CD14-positive monocyte (primary cell): ENCODE measurements around the gene RNF44. TPM values are rescaled to one million over a fixed set of nuclear protein-coding genes. Genes with fewer than 3 reads are reported as not detected.

Experiments
- DNase-seq, 3 donors: peaks; one replicate each; pipeline ENCODE4 v3.0.0-alpha.2; 2011 to 2022
- H2AFZ ChIP-seq: 2 replicates; pipeline ENCODE4 v1.6.0; 2012; ENCODE audit warnings: mild to moderate bottlenecking, low read depth, low read length, inconsistent platforms; ENCODE audit not compliant: insufficient read depth, poor library complexity, severe bottlenecking
- H3K27ac ChIP-seq, 2 donors: 1 replicate in 1 of 2; 2 replicates in 1 of 2; pipeline ENCODE4 v1.5.1; 2012 to 2013; ENCODE audit warnings: low read length in 2 of 2, control low read depth in 1 of 2, inconsistent platforms in 1 of 2, low read depth in 1 of 2, mild to moderate bottlenecking in 1 of 2
- H3K27me3 ChIP-seq, 2 donors: one replicate each; pipeline versions ENCODE4 v1.6.0 to v1.6.1; 2011 to 2013; ENCODE audit warnings: low read length in 2 of 2; ENCODE audit not compliant: control insufficient read depth in 2 of 2, insufficient read depth in 2 of 2
- H3K36me3 ChIP-seq, 2 donors: replicated peaks in 1 of 2; 1 replicate in 1 of 2; 2 replicates in 1 of 2; pipeline versions ENCODE4 v1.5.1 to v1.6.1; 2012 to 2013; ENCODE audit warnings: low read length in 2 of 2, control low read depth in 1 of 2, inconsistent platforms in 1 of 2, mild to moderate bottlenecking in 1 of 2; ENCODE audit not compliant: insufficient read depth in 2 of 2, control insufficient read depth in 1 of 2
- H3K4me1 ChIP-seq, 2 donors: 1 replicate in 1 of 2; 2 replicates in 1 of 2; pipeline versions ENCODE4 v1.5.1 to v1.6.1; 2012 to 2013; ENCODE audit warnings: low read length in 2 of 2, control low read depth in 1 of 2, inconsistent platforms in 1 of 2, mild to moderate bottlenecking in 1 of 2, moderate library complexity in 1 of 2; ENCODE audit not compliant: insufficient read depth in 2 of 2, control insufficient read depth in 1 of 2
- H3K4me2 ChIP-seq: replicated peaks from 2 replicates; pipeline ENCODE3; 2012; ENCODE audit warnings: low read length, moderate library complexity, mild to moderate bottlenecking; ENCODE audit not compliant: poor library complexity, severe bottlenecking; ENCODE audit errors: extremely low read depth
- H3K4me3 ChIP-seq, 3 experiments: fragments of 200-600 bp in 1 of 3; sonication (generic) in 1 of 3; replicated peaks in 1 of 3; 1 replicate in 2 of 3; 2 replicates in 1 of 3; pipeline ENCODE4 v1.5.1; 2011 to 2013; ENCODE audit warnings: low read length in 3 of 3, mild to moderate bottlenecking in 3 of 3, control low read depth in 2 of 3, low read depth in 2 of 3, inconsistent platforms in 1 of 3, moderate library complexity in 1 of 3
- H3K79me2 ChIP-seq: 2 replicates; pipeline ENCODE4 v1.6.0; 2012; ENCODE audit warnings: mild to moderate bottlenecking, control low read depth, inconsistent platforms, low read length, moderate library complexity; ENCODE audit not compliant: insufficient read depth
- H3K9ac ChIP-seq: 2 replicates; pipeline ENCODE4 v1.6.0; 2017; ENCODE audit warnings: low read length, mild to moderate bottlenecking; ENCODE audit not compliant: insufficient read depth, poor library complexity, severe bottlenecking
- H3K9me3 ChIP-seq, 2 donors: replicated peaks in 1 of 2; 1 replicate in 1 of 2; 2 replicates in 1 of 2; pipeline versions ENCODE4 v1.5.1 to v1.6.1; 2012 to 2013; ENCODE audit warnings: low read length in 2 of 2, control low read depth in 1 of 2; ENCODE audit not compliant: control insufficient read depth in 1 of 2, insufficient read depth in 1 of 2
- H4K20me1 ChIP-seq: 2 replicates; pipeline ENCODE4 v1.6.0; 2012; ENCODE audit warnings: mild to moderate bottlenecking, low read length, control low read depth, moderate library complexity; ENCODE audit not compliant: insufficient read depth
- H3K27ac Mint-ChIP-seq, 7 donors: one replicate each; pipeline ENCODE4 v1.8.0; 2020; ENCODE audit warnings: mild to moderate bottlenecking in 7 of 7, mixed read lengths in 7 of 7, moderate library complexity in 6 of 7, inconsistent platforms in 2 of 7
- H3K27me3 Mint-ChIP-seq, 3 donors: one replicate each; pipeline ENCODE4 v1.8.0; 2021 to 2022; ENCODE audit warnings: low read depth in 3 of 3, mild to moderate bottlenecking in 3 of 3, mixed read lengths in 3 of 3, moderate library complexity in 3 of 3, inconsistent platforms in 1 of 3
- H3K36me3 Mint-ChIP-seq, 2 donors: one replicate each; pipeline ENCODE4 v1.8.0; 2020; ENCODE audit warnings: mixed read lengths in 2 of 2, inconsistent platforms in 1 of 2, mild to moderate bottlenecking in 1 of 2
- H3K4me1 Mint-ChIP-seq: one replicate; pipeline ENCODE4 v1.8.0; 2020; ENCODE audit warnings: mild to moderate bottlenecking, mixed read lengths
- H3K4me3 Mint-ChIP-seq, 2 donors: one replicate each; pipeline ENCODE4 v1.8.0; 2020; ENCODE audit warnings: mild to moderate bottlenecking in 2 of 2, mixed read lengths in 2 of 2, moderate library complexity in 1 of 2
- H3K9me3 Mint-ChIP-seq, 7 donors: one replicate each; pipeline ENCODE4 v1.8.0; 2020 to 2022; ENCODE audit warnings: mixed read lengths in 7 of 7, mild to moderate bottlenecking in 6 of 7, moderate library complexity in 6 of 7, inconsistent platforms in 2 of 7
- CTCF ChIP-seq: fragments of 200-600 bp; IDR thresholded peaks from one replicate; pipeline ENCODE4 v1.8.0; 2022; ENCODE audit warnings: antibody characterized with exemption, mild to moderate bottlenecking
- WGBS: methylation state at CpG from one replicate; pipeline ENCODE4 v1.1.5; 2013; ENCODE audit warnings: missing lambda C conversion rate; ENCODE audit not compliant: insufficient coverage; 5-methylcytosine and 5-hydroxymethylcytosine counted together
- intact Hi-C, 2 donors: fragments of 100-400 bp; cut with micrococcal nuclease; formaldehyde crosslinking; loops; one replicate each; pipeline versions ENCODE4 v1.15.0 to v1.15.1; 2023
- polyA plus RNA-seq, 3 donors: library from polyadenylated mRNA; depleted of rRNA in 1 of 3; unstranded in 2 of 3; stranded (reverse) in 1 of 3; fragments of 300-500 nt in 2 of 3; fragments of >200 nt in 1 of 3; fragmentation: Illumina TruSeq in 2 of 3; gene quantifications; 1 replicate in 2 of 3; 2 replicates in 1 of 3; pipeline ENCODE4 v1.2.3, GENCODE V29; 2012 to 2021

RNF44 gene
- polyA plus RNA-seq, 3 donors = 1.9 to 133 (median 3.1) TPM

GRCh38 chr5:176515396-176515795 is 21.8 kb downstream of the RNF44 start:
- intact Hi-C loops = no loop called here
- WGBS = no CpG with 5 or more reads among the region's 4 CpGs
- H3K9me3 ChIP-seq = no peaks in the 10 kb centered on the region
- Mint-ChIP-seq H3K4me3 (no peak overlapping the region), H3K27me3 (peaks cover 0 to 3% (median 2%) of the 10 kb centered on the region in 3 donors), H3K27ac (no peak overlapping the region), H3K9me3 (no peaks in the 10 kb centered on the region), H3K36me3 (no peaks in the 10 kb centered on the region), H3K4me1 (peaks cover 13% of the 10 kb centered on the region)
- peaks cover 5 to 11% of the 10 kb centered on the region in 2 donors for H3K4me1 ChIP-seq
- no peak for TF ChIP-seq CTCF
- H3K4me3 ChIP-seq = no peak overlapping the region
- no peaks in the 10 kb centered on the region for H3K79me2 ChIP-seq
- no peak overlapping the region for H3K9ac ChIP-seq
- H4K20me1 ChIP-seq = no peaks in the 10 kb centered on the region
- no peak overlapping the region for H2AFZ ChIP-seq
- H3K27me3 ChIP-seq = no peaks in the 10 kb centered on the region
- no peak overlapping the region for H3K27ac ChIP-seq
- no peak overlapping the region for H3K4me2 ChIP-seq
- H3K36me3 ChIP-seq = no peaks in the 10 kb centered on the region
- no peak for DNase-seq

- no peak for TF ChIP-seq CTCF
- Histone ChIP-seq H3K4me3 (no peak overlapping the region), H3K4me1 (peaks cover 5 to 11% of the 10 kb centered on the region in 2 donors), H3K9ac (no peak overlapping the region), H3K27me3 (no peaks in the 10 kb centered on the region), H3K9me3 (no peaks in the 10 kb centered on the region), H3K36me3 (peaks cover 2 to 6% of the 10 kb centered on the region in 2 donors), H4K20me1 (no peaks in the 10 kb centered on the region), H3K79me2 (no peaks in the 10 kb centered on the region), H3K27ac (no peak overlapping the region), H3K4me2 (no peak overlapping the region), H2AFZ (no peak overlapping the region)
- Mint-ChIP-seq H3K27ac (no peak overlapping the region), H3K9me3 (no peaks in the 10 kb centered on the region), H3K4me1 (peaks cover 13% of the 10 kb centered on the region), H3K4me3 (no peak overlapping the region), H3K36me3 (peaks cover 6 to 7% of the 10 kb centered on the region in 2 donors), H3K27me3 (peaks cover 0 to 2% (median 2%) of the 10 kb centered on the region in 3 donors)
- DNase-seq = no peak
- intact Hi-C loops = no loop called here
- WGBS = 88% methylated on average over 11 of the region's 11 CpGs
Observed at GRCh38 chr5:176514244-176514950, 22.8 kb downstream of the RNF44 start.
